NOMO-1 treated with dmso at 0.1 percent for 144 hours (cell line): Measurements from ENCODE around the gene HRCT1.
"Not testable (repeated sequence)": the region's sequence is repeated elsewhere in the genome, so short reads cannot be mapped to it uniquely, and the experiment has no call there.

Source experiments
- DNase-seq: peaks from one replicate; lab custom pipeline; 2025; ENCODE audit not compliant: unreplicated experiment; lab: John Stamatoyannopoulos, UW

The HRCT1 gene

GRCh38 chr9:35915681-35916294 lies 9.8 kb downstream of the HRCT1 start:
- no peak for DNase-seq

GRCh38 chr9:35917261-35917660 lies 11.3 kb downstream of the HRCT1 start:
- no peak for DNase-seq

GRCh38 chr9:35918780-35919179 lies 12.8 kb downstream of the HRCT1 start:
- no peak for DNase-seq

- no peak for DNase-seq
These were observed 13.4 kb downstream of the HRCT1 start for GRCh38 chr9:35919212-35920008.

- peak; percentile 55 for DNase-seq
These were observed 14.1 kb downstream of the HRCT1 start for GRCh38 chr9:35920051-35920620.

GRCh38 chr9:35923598-35923926 lies 17.6 kb downstream of the HRCT1 start:
- DNase-seq, result no peak

- DNase-seq, result no peak
These were observed 18.1 kb downstream of the HRCT1 start for GRCh38 chr9:35923927-35924763.

- no peak for DNase-seq
These were observed 22.8 kb downstream of the HRCT1 start for GRCh38 chr9:35928591-35929452.

- DNase-seq, result no peak
These were observed 23.4 kb downstream of the HRCT1 start for GRCh38 chr9:35929453-35929718.

GRCh38 chr9:35930521-35930920 lies 24.5 kb downstream of the HRCT1 start:
- no peak for DNase-seq

- DNase-seq, result no peak
These were observed 25.0 kb downstream of the HRCT1 start for GRCh38 chr9:35930989-35931388.

- peak; percentile 64 for DNase-seq
These were observed 26.7 kb downstream of the HRCT1 start for GRCh38 chr9:35932735-35933134.

GRCh38 chr9:35933550-35934067 lies 27.6 kb downstream of the HRCT1 start:
- DNase-seq, result no peak

- DNase-seq, result not testable (repeated sequence)
These were observed 28.1 kb downstream of the HRCT1 start for GRCh38 chr9:35934069-35934468.

- DNase-seq, result no peak
These were observed 29.3 kb downstream of the HRCT1 start for GRCh38 chr9:35935261-35935660.

- no peak for DNase-seq
These were observed 29.9 kb downstream of the HRCT1 start for GRCh38 chr9:35935755-35936509.

- DNase-seq, result peak; percentile 63
These were observed 31.2 kb downstream of the HRCT1 start for GRCh38 chr9:35937227-35937626.

- DNase-seq, result no peak
These were observed 32.7 kb downstream of the HRCT1 start for GRCh38 chr9:35938474-35939356.

GRCh38 chr9:35939679-35940250 lies 33.8 kb downstream of the HRCT1 start:
- DNase-seq, result no peak
